ENCODE data around the gene CETN3.

CETN3 gene

GRCh38 chr5:90408571-90409317 is 812 bp downstream of the CETN3 start:
- TF ChIP-seq CTCF (IDR thresholded peaks at IDR 0.05) = no peak
- Histone ChIP-seq H3K4me3 (ENCODE audit: low read depth, low read length) (peak overlapping the region; percentile 100), H3K4me2 (ENCODE audit: low read length) (peak overlapping the region; percentile 92), H3K27me3 (ENCODE audit: control insufficient read depth, insufficient read depth, low read length) (no peaks in the 10 kb centered on the region), H3K9ac (no peak overlapping the region), H3K27ac (peak overlapping the region; percentile 97), H3K36me3 (ENCODE audit: control insufficient read depth, insufficient read depth, low read length) (no peaks in the 10 kb centered on the region), H3K4me1 (no peaks in the 10 kb centered on the region), H2AFZ (peak overlapping the region; percentile 97), H3K9me3 (ENCODE audit: control insufficient read depth, low read length) (no peaks in the 10 kb centered on the region), H3K79me2 (peaks cover 3% of the 10 kb centered on the region)

- no peak overlapping the region for H2AFZ ChIP-seq
- TF ChIP-seq CTCF (IDR thresholded peaks at IDR 0.05) = no peak
- H3K4me3 ChIP-seq (ENCODE audit: low read depth, low read length) = no peak overlapping the region
- H3K36me3 ChIP-seq (ENCODE audit: control insufficient read depth, insufficient read depth, low read length) = no peaks in the 10 kb centered on the region
- no peaks in the 10 kb centered on the region for H3K4me1 ChIP-seq
- peaks cover 3% of the 10 kb centered on the region for H3K79me2 ChIP-seq
- H3K9ac ChIP-seq = no peak overlapping the region
- no peak overlapping the region for H3K27ac ChIP-seq
- H3K9me3 ChIP-seq (ENCODE audit: control insufficient read depth, low read length) = no peaks in the 10 kb centered on the region
- H3K27me3 ChIP-seq (ENCODE audit: control insufficient read depth, insufficient read depth, low read length) = no peaks in the 10 kb centered on the region
- H3K4me2 ChIP-seq (ENCODE audit: low read length) = no peak overlapping the region
Measured at GRCh38 chr5:90406466-90406865, 3.1 kb downstream of the CETN3 start.

- H3K9ac ChIP-seq = no peak overlapping the region
- H2AFZ ChIP-seq = no peak overlapping the region
- no peaks in the 10 kb centered on the region for H3K79me2 ChIP-seq
- no peak overlapping the region for H3K4me3 ChIP-seq (ENCODE audit: low read depth, low read length)
- H3K36me3 ChIP-seq (ENCODE audit: control insufficient read depth, insufficient read depth, low read length) = no peaks in the 10 kb centered on the region
- H3K27ac ChIP-seq = no peak overlapping the region
- no peaks in the 10 kb centered on the region for H3K27me3 ChIP-seq (ENCODE audit: control insufficient read depth, insufficient read depth, low read length)
- no peaks in the 10 kb centered on the region for H3K9me3 ChIP-seq (ENCODE audit: control insufficient read depth, low read length)
- no peak overlapping the region for H3K4me2 ChIP-seq (ENCODE audit: low read length)
- TF ChIP-seq CTCF (IDR thresholded peaks at IDR 0.05) = no peak
- H3K4me1 ChIP-seq = no peaks in the 10 kb centered on the region
Measured at GRCh38 chr5:90402521-90403255, 6.9 kb downstream of the CETN3 start.

GRCh38 chr5:90399251-90399650 is 10.3 kb downstream of the CETN3 start:
- Histone ChIP-seq H3K9ac (no peak overlapping the region), H2AFZ (no peak overlapping the region), H3K4me2 (ENCODE audit: low read length) (no peak overlapping the region), H3K36me3 (ENCODE audit: control insufficient read depth, insufficient read depth, low read length) (no peaks in the 10 kb centered on the region), H3K4me1 (no peaks in the 10 kb centered on the region), H3K27me3 (ENCODE audit: control insufficient read depth, insufficient read depth, low read length) (no peaks in the 10 kb centered on the region), H3K27ac (no peak overlapping the region), H3K79me2 (no peaks in the 10 kb centered on the region), H3K9me3 (ENCODE audit: control insufficient read depth, low read length) (no peaks in the 10 kb centered on the region), H3K4me3 (ENCODE audit: low read depth, low read length) (no peak overlapping the region)
- no peak for TF ChIP-seq CTCF (IDR thresholded peaks at IDR 0.05)

Data from parathyroid adenoma (tissue), 2 donors.